ENCODE results near the gene DRG2.

DRG2 gene

GRCh38 chr17:18074566-18075272 is 13.0 kb upstream of the DRG2 start:
- DNase-seq (ENCODE audit: low read depth in 3 of 3): no peak

GRCh38 chr17:18076936-18077335 is 10.8 kb upstream of the DRG2 start:
- no peak for DNase-seq (ENCODE audit: low read depth in 3 of 3)

DNA sequence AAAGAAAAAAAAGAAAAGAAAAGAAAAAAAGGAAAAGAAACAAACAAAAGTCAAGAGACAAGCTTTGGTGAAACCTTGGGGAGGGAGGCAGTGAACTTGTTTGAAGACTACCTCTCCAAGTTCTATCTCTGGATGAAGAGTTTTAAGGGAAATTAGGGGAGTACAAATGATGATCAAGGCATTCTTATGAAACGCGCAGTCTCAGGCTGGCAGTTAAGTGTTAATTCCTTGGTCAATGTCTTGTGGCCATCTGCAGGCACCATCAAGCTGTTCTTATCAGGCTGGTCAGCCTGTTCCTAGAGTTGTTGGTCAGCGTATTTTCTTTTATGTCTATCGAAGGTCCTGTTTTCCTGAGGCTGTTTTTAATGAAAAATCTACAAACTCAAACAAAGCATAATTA is 8.2 kb upstream of the DRG2 start:
- no peak for DNase-seq (ENCODE audit: low read depth in 3 of 3)

DNA sequence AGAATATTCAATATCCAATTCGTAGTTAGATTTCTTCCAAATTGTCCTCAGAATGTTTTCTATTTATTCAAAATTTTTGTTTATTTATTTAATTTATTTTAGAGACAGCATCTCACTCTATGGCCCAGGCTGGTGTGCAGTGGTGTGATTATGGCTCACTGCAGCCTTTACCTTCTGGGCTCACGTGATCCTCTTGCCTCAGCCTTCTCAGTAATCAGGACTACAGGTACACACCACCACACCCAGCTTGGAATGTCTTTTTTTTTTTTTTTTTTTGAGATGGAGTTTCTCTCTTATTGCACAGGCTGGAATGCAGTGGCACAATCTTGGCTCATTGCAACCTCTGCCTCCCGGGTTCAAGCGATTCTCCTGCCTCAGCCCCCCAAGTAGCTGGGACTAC is 3.5 kb upstream of the DRG2 start:
- no peak for DNase-seq (ENCODE audit: low read depth in 3 of 3)

- no peak for DNase-seq (ENCODE audit: low read depth in 3 of 3)
Measured at GRCh38 chr17:18089613-18090012, 1.9 kb downstream of the DRG2 start.

DNA sequence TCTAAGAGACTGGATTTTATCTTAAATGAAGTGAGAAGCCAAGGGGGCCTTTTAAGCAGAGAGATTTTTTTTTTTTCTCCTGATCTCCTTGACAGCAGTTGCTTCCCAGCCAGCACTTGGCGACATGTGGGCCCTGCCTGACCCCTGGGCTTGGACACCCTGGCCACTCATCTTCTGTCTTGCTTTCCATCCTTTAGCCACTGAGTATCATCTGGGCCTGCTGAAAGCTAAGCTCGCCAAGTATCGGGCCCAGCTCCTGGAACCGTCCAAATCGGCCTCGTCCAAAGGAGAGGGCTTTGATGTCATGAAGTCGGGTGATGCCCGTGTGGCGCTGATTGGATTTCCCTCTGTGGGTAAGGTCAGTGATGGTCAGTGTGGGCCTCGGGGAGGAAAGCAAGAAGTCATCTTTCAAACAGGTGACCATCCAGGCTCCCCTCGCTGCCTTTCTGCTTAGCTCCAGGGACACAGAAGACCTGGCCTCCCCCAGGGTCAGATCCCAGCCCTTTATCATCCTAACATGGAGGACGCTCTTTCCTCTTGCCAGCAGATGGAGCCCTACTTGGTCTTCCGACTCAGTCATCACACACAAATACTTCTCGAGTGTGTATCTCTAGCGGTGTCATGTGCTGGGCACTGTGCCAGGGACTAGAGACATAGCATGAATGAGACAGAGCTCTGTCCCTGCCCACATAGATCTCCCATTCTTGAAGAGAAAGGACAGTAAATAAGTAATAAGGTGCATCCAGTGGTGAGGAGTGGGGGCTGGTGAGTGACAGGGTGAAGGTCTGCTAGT is 6.1 kb downstream of the DRG2 start:
- no peak for DNase-seq (ENCODE audit: low read depth in 3 of 3)

- DNase-seq (ENCODE audit: low read depth in 3 of 3): no peak
Measured at GRCh38 chr17:18094409-18094807, 6.7 kb downstream of the DRG2 start.

DNA sequence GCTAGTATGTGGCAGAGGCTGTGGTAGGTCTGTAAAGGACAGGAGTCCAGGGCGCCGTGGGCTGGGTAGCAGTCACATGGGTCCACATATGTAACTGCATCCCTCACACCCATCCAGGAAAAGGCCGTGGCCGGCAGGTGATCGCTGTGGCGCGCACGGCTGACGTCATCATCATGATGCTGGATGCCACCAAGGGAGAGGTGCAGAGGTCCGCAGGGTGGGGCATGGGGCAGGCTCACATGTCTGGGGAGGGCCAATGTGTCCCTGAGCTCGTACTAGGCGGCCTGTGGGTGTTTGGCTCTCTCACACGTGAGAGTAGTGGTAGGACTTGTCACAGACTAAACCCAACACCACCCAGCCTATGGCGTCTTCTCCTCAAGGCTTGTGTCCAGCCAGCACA is 11.8 kb downstream of the DRG2 start:
- DNase-seq (ENCODE audit: low read depth in 3 of 3): no peak

GRCh38 chr17:18100616-18101015 is 12.9 kb downstream of the DRG2 start:
- no peak for DNase-seq (ENCODE audit: low read depth in 3 of 3)

DNA sequence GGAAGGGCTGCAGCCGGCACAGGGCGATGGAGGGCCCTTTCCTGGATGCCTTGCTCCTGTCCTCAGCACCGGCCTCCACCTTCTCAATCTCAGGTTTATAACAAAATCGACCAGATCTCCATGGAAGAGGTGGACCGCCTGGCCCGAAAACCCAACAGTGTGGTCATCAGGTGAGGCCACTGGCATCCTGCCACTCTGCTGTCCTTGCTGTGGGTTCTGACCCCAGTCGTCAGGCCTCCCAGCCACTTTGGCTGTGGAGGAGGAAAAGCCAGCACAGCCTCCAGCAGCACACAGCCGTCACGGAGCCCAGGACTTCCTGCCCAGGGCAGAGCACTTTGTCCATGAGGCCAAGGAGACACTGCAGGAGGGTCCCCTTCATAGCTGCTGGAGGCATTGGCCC is 14.1 kb downstream of the DRG2 start:
- DNase-seq (ENCODE audit: low read depth in 3 of 3): no peak

- DNase-seq (ENCODE audit: low read depth in 3 of 3): no peak
Measured at GRCh38 chr17:18102640-18103039, 14.9 kb downstream of the DRG2 start.

- no peak for DNase-seq (ENCODE audit: low read depth in 3 of 3)
Measured at GRCh38 chr17:18105027-18105426, 17.3 kb downstream of the DRG2 start.

GRCh38 chr17:18105595-18105994 is 17.8 kb downstream of the DRG2 start:
- DNase-seq (ENCODE audit: low read depth in 3 of 3): no peak

DNA sequence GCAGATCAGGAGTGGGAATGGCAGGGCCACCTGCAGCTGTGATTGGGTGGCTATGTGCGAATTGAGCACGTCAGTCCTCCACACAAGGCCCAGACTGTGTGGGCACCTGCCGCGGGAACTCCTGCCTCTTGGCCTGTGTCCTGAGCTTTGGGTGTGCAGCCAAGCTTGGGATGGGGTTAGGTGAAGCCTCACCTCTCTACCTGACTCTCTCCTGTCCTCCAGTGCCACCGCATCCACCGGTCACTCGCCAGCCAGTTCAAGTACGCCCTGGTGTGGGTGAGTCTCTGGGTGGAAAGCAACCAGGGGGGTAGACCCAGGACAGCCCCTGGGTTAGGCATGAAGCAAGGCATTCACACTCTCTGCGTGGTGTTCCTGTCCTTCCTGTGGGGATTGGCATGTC is 18.5 kb downstream of the DRG2 start:
- DNase-seq (ENCODE audit: low read depth in 3 of 3): no peak

DNA sequence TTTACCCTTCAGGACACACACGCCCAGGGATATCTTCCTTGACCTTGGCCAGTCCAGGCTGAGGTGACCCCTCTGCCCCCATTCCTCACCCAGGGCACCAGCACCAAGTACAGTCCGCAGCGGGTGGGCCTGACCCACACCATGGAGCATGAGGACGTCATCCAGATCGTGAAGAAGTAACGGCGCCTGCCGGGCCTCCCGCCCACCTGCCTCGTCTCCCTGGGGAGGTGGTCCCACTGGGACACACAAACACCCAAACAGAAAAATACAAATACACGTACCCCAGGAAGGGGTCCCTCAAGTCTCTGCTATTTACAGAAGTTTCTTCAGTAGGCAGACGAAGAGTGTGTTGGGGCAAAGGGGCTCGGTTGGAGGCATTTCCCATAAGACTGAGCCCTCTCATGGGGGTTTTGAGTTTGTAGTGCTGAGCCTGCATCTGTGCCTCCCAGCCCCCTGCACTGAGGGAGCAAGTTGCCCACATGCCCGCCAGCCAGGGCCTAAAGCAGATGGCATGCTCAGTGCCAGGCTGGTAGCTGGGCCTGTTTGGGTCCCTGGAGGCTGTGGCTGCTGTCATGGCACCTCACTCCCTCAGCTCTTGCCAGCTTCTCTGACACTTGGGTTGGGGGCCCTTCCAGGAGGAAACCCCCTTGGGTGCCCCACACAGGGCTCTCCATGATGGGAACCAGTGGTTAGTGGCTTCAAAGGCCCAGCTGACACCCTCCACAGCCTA is 19.5 kb downstream of the DRG2 start:
- DNase-seq (ENCODE audit: low read depth in 3 of 3): no peak

- no peak for DNase-seq (ENCODE audit: low read depth in 3 of 3)
Measured at GRCh38 chr17:18107971-18108370, 20.2 kb downstream of the DRG2 start.

- no peak for DNase-seq (ENCODE audit: low read depth in 3 of 3)
Measured at GRCh38 chr17:18108401-18109312, 20.9 kb downstream of the DRG2 start, which contains the start of gene MYO15A. TSS of gene MYO15A (plus strand) at chr17:18108756. CDS start at chr17:18118801, 10,045 bp downstream.

- no peak for DNase-seq (ENCODE audit: low read depth in 3 of 3)
Measured at GRCh38 chr17:18109935-18110485, 22.3 kb downstream of the DRG2 start.

GRCh38 chr17:18110636-18111145 is 22.9 kb downstream of the DRG2 start:
- no peak for DNase-seq (ENCODE audit: low read depth in 3 of 3)

DNA sequence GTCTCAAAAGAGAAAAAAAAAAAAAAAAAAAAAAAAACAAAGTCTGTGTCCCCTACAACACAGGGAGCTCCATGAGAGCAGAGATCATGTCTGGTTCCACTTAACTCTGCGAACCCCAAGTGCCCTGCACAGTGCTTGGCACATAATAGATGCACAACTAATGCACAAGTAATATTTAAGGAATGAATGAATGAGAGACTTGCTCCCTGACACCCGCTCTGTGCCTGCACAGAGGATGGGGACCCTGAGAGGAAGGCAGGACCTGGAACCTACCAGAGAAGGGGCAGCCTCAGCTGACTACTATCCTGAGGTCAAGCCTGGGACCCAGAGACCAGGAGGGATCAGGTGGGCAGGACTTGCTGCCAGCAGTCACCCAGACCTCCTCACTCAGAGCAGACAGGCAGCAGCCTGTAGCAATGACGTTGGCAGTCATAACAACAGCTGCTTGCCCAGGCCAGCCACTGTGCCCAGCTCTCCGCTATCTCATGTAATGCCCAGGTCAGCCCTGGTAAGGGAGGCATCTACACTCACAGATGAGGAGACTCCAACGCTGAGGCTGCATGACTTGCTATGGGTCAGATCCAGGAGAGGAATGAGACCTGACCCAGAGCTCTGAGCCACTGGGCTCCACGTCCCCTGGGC is 23.7 kb downstream of the DRG2 start:
- no peak for DNase-seq (ENCODE audit: low read depth in 3 of 3)

DNA sequence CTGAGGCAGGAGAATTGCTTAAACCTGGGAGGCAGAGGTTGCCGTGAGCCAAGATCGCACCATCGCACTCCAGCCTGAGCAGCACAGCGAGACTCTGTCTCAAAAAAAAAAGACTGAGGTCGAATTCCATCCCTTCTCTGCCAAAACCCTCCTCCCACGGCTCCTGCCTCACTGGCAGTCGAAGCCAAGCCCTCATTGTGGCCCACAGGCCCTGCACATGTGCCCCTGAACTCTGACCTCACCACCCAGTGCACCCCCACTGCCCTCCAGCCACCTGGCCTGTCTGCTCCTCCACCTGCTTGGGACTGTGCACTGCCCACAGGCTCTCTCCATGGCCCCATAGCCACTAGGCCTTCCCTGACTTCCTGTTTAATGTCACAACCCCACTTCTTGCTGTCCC is 27.8 kb downstream of the DRG2 start:
- DNase-seq (ENCODE audit: low read depth in 3 of 3): no peak
